ENCODE results near the gene KAT5. TPM values are rescaled to one million over a fixed set of nuclear protein-coding genes. Genes with fewer than 3 reads are reported as not detected.

The KAT5 gene
- total and polyA plus RNA-seq, 2 of the 13 experiments (the other 11 are each of a cell fraction or from before 2014, with no cell fraction given), result 35.2 to 48.3 TPM

- TF ChIP-seq ZNF337 (CRISPR knock-in tag; IDR thresholded peaks at IDR 0.05; ENCODE audit: borderline replicate concordance, low read depth) (no peak), HNF4A (CRISPR knock-in tag; IDR thresholded peaks at IDR 0.05) (no peak), NFKB2 (CRISPR knock-in tag; IDR thresholded peaks at IDR 0.05; ENCODE audit: borderline replicate concordance) (no peak; the same call in 1 of the 2 replicates), BATF2 (CRISPR knock-in tag; IDR thresholded peaks at IDR 0.05) (no peak), PAF1 (CRISPR knock-in tag; IDR thresholded peaks at IDR 0.05) (no peak), ZNF207 (IDR thresholded peaks at IDR 0.05; ENCODE audit: borderline replicate concordance) (no peak), ZFP1 (CRISPR knock-in tag; IDR thresholded peaks at IDR 0.05) (no peak), ZNF18 (CRISPR knock-in tag; IDR thresholded peaks at IDR 0.05; ENCODE audit: insufficient replicate concordance) (peak; percentile 57), ZBTB49 (CRISPR knock-in tag; IDR thresholded peaks at IDR 0.05; ENCODE audit: borderline replicate concordance) (no peak), BORCS8-MEF2B (CRISPR knock-in tag; IDR thresholded peaks at IDR 0.05) (no peak), KDM5B (CRISPR knock-in tag; IDR thresholded peaks at IDR 0.05; ENCODE audit: borderline replicate concordance) (peak; percentile 41; the same call in 1 of the 2 replicates), ZNF121 (CRISPR knock-in tag; IDR thresholded peaks at IDR 0.05) (no peak), MIER2 (CRISPR knock-in tag; IDR thresholded peaks at IDR 0.05) (no peak), ELF1 (CRISPR knock-in tag; IDR thresholded peaks at IDR 0.05) (peak; percentile 3; the same call in 1 of the 2 replicates), ZSCAN12 (CRISPR knock-in tag; IDR thresholded peaks at IDR 0.05) (0 out of 2 replicates have a peak, but pooled peaks have one; percentile 32), TBL1XR1 (IDR thresholded peaks at IDR 0.05; ENCODE audit: borderline replicate concordance, low read length, partially characterized antibody) (no peak), ZNF569 (CRISPR knock-in tag; IDR thresholded peaks at IDR 0.05; ENCODE audit: borderline replicate concordance) (no peak), TEF (CRISPR knock-in tag; IDR thresholded peaks at IDR 0.05) (no peak), HMG20B (CRISPR knock-in tag; conservative IDR thresholded peaks at IDR 0.05) (no peak), NFE2L2 (IDR thresholded peaks at IDR 0.05; ENCODE audit: low read length) (no peak), HOXA9 (CRISPR knock-in tag; IDR thresholded peaks at IDR 0.05; ENCODE audit: borderline replicate concordance) (no peak), POLR2AphosphoS5 (IDR thresholded peaks at IDR 0.05; ENCODE audit: low read depth, low read length) (peak; percentile 32; the same call in 1 of the 2 replicates), EP300 (IDR thresholded peaks at IDR 0.05; ENCODE audit: low read depth in 2 of 2, low read length in 2 of 2) (no peak), EP300 (CRISPR knock-in tag; IDR thresholded peaks at IDR 0.05; ENCODE audit: borderline replicate concordance) (no peak), CREBL2 (CRISPR knock-in tag; IDR thresholded peaks at IDR 0.05; ENCODE audit: borderline replicate concordance) (no peak), HMGA1 (CRISPR knock-in tag; conservative IDR thresholded peaks at IDR 0.05) (no peak)
Observed at GRCh38 chr11:65662799-65663638, 49.0 kb upstream of the KAT5 start, which contains the start of gene RELA (continued).
